Measurements from ENCODE around the gene OGFOD3.
"Not testable (repeated sequence)": the region's sequence is repeated elsewhere in the genome, so short reads cannot be mapped to it uniquely, and the experiment has no call there.

The OGFOD3 gene

DNA sequence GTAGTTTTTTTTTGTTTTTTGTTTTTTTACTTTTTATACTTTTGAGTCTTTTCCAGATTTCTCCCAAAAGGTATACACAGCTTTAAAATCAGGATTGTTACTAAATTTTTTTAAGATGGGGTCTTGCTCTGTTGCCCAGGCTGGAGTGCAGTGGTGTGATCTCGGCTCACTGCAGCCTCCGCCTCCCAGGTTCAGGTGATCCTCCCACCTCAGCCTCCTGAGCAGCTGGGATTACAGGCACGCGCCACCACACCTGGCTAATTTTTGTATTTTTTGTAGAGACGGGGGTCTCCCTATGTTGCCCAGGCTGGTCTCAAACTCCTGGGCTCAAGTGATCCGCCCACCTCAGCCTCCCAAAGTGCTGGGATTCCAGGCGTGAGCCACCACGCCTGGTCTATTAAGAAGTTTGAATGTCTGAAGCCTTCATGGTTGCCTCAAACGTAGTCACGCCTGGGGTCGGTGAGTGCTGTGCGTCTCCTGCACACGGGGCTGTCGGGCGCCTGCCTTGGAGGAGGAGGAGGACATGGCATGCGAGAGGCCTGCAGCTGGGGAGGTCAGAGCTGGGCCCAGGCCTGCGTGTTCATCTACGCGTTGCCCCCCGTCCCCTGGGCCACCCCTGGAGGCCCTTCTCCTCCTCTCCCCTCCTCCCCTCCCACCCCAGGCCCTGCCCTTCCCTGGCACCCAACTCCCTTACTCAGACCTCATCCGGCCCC lies 36.0 kb downstream of the OGFOD3 start:
- H3K27me3 ChIP-seq (ENCODE audit: control insufficient read depth, insufficient read depth, low read length); H3K4me3 ChIP-seq (ENCODE audit: low read length); H3K9ac ChIP-seq (ENCODE audit: low read length); H3K27ac ChIP-seq (ENCODE audit: low read length); H3K36me3 ChIP-seq (ENCODE audit: control insufficient read depth, low read depth, low read length); H3K4me1 ChIP-seq (ENCODE audit: control insufficient read depth, low read depth, low read length); H3K9me3 ChIP-seq (ENCODE audit: control insufficient read depth, low read depth, low read length): not testable (repeated sequence)

DNA sequence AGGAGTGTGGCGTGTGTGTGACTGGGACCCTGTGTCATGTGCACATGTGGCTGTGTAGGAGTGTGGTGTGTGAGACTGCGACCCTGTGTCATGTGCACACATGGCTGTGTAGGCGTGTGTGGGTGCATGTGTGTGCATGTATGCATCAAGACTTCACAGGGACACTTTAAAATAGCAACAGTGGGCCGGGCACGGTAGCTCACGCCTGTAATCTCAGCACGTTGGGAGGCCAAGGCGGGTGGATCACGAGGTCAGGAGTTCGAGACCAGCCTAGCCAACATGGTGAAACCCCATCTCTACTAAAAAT lies 36.7 kb downstream of the OGFOD3 start:
- H3K9ac ChIP-seq (ENCODE audit: low read length); H3K4me1 ChIP-seq (ENCODE audit: control insufficient read depth, low read depth, low read length); H3K27ac ChIP-seq (ENCODE audit: low read length); H3K9me3 ChIP-seq (ENCODE audit: control insufficient read depth, low read depth, low read length); H3K4me3 ChIP-seq (ENCODE audit: low read length); H3K27me3 ChIP-seq (ENCODE audit: control insufficient read depth, insufficient read depth, low read length); H3K36me3 ChIP-seq (ENCODE audit: control insufficient read depth, low read depth, low read length): not testable (repeated sequence)

- no peak overlapping the region for H3K9ac ChIP-seq (ENCODE audit: low read length)
- H3K36me3 ChIP-seq (ENCODE audit: control insufficient read depth, low read depth, low read length), result no peaks in the 10 kb centered on the region
- H3K27ac ChIP-seq (ENCODE audit: low read length), result no peak overlapping the region
- H3K9me3 ChIP-seq (ENCODE audit: control insufficient read depth, low read depth, low read length), result no peaks in the 10 kb centered on the region
- H3K4me3 ChIP-seq (ENCODE audit: low read length), result no peak overlapping the region
- peaks cover 5% of the 10 kb centered on the region for H3K27me3 ChIP-seq (ENCODE audit: control insufficient read depth, insufficient read depth, low read length)
- H3K4me1 ChIP-seq (ENCODE audit: control insufficient read depth, low read depth, low read length), result peaks cover 3% of the 10 kb centered on the region
Measured at GRCh38 chr17:82380860-82381702, 37.3 kb downstream of the OGFOD3 start.

- H3K27me3 ChIP-seq (ENCODE audit: control insufficient read depth, insufficient read depth, low read length), result peaks cover 5% of the 10 kb centered on the region
- H3K9me3 ChIP-seq (ENCODE audit: control insufficient read depth, low read depth, low read length), result no peaks in the 10 kb centered on the region
- no peaks in the 10 kb centered on the region for H3K36me3 ChIP-seq (ENCODE audit: control insufficient read depth, low read depth, low read length)
- H3K9ac ChIP-seq (ENCODE audit: low read length), result no peak overlapping the region
- H3K4me3 ChIP-seq (ENCODE audit: low read length), result no peak overlapping the region
- no peaks in the 10 kb centered on the region for H3K4me1 ChIP-seq (ENCODE audit: control insufficient read depth, low read depth, low read length)
- H3K27ac ChIP-seq (ENCODE audit: low read length), result no peak overlapping the region
Measured at GRCh38 chr17:82378741-82379021, 39.7 kb downstream of the OGFOD3 start.

DNA sequence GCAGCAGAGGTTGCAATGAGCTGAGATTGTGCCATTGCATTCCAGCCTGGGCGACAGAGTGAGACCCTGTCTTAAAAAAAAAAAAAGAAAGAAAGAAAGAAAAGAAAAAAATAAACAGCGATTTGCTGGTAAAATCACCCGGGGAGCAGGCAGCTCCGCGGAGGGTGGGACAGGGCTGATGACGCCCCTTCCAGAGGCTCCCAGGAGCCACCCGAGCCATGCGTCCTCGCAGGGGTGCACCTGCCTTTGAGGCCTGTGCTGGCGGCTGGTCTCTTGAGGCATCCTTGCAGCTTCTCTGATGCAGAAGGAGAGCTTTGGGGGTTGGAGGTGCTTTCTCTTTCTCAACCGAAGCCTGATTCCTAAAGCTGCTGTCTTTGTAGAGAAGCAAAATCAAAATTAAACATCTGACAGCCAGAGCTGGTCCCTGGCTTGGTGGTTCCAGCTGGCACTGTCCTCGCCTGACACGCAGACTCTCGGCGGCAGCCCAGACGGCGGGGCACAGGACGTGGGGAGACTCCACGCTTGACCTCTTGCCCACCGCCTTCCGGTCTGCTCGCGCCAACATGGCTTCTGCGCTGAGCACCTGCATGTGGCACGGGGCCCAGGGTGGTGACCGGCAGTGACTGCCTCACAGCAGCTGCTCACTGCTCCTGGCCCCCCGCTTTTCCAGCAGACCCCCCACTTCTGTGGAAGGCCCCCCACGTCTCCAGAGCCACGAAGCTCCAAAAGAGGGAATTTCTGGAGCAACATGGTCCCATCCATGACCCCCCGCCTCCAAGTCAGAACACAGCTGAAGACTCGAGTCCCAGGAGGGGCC lies 40.3 kb downstream of the OGFOD3 start:
- Histone ChIP-seq H3K36me3 (ENCODE audit: control insufficient read depth, low read depth, low read length) (no peaks in the 10 kb centered on the region), H3K9me3 (ENCODE audit: control insufficient read depth, low read depth, low read length) (no peaks in the 10 kb centered on the region), H3K27me3 (ENCODE audit: control insufficient read depth, insufficient read depth, low read length) (peaks cover 10% of the 10 kb centered on the region), H3K4me3 (ENCODE audit: low read length) (no peak overlapping the region), H3K4me1 (ENCODE audit: control insufficient read depth, low read depth, low read length) (no peaks in the 10 kb centered on the region), H3K9ac (ENCODE audit: low read length) (no peak overlapping the region), H3K27ac (ENCODE audit: low read length) (no peak overlapping the region)

DNA sequence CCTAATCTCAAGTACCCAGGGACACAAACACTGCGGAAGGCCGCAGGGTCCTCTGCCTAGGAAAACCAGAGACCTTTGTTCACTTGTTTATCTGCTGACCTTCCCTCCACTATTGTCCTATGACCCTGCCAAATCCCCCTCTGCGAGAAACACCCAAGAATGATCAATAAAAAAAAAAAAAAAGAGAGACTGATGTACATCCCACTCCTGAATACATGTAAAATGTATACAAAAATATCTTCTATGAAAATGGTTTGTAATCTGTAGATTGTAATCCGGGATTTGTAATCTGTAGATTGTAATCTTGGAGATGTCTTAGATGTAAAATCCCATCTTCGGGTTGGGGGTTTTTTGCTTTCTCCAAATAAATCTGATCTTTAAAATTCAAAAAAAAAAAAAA lies 41.1 kb downstream of the OGFOD3 start:
- H3K9ac ChIP-seq (ENCODE audit: low read length); H3K4me1 ChIP-seq (ENCODE audit: control insufficient read depth, low read depth, low read length); H3K36me3 ChIP-seq (ENCODE audit: control insufficient read depth, low read depth, low read length); H3K27ac ChIP-seq (ENCODE audit: low read length); H3K9me3 ChIP-seq (ENCODE audit: control insufficient read depth, low read depth, low read length); H3K4me3 ChIP-seq (ENCODE audit: low read length): not testable (repeated sequence)
- peaks cover 19% of the 10 kb centered on the region for H3K27me3 ChIP-seq (ENCODE audit: control insufficient read depth, insufficient read depth, low read length)

DNA sequence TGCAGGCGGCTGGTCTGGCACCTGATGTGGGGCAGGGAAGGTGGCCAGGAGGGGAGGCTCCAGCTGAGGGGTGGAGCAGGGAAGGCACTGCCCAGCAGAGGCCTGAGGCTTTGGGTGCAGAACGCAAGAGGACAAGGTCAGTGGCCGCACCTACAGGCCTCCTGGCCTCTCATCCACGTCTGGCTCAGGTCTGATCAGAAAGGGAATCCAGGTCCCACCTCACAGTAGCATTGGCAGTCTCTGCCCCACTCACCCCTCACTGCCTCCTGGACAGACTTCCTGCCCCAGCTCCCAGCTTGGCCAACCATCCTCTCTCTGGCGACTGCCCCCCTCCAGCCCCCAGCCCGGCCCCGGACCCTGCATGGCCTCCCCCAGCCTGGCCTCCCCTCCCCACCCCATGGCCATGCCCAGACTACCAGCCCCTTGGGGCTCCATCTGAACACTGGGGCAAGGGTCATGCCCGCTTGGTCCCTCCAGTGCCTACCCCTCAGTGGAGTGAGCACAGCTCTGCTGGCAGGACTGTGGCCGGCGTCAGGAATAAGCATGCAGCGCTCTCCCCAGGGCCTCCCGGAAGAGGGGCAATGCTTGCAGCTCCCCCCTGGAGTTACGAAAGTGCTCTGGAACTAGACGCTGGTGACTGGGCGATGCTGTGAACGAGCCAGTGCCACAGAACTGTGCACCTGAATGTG lies 42.2 kb downstream of the OGFOD3 start:
- no peak overlapping the region for H3K27ac ChIP-seq (ENCODE audit: low read length)
- no peaks in the 10 kb centered on the region for H3K4me1 ChIP-seq (ENCODE audit: control insufficient read depth, low read depth, low read length)
- no peak overlapping the region for H3K4me3 ChIP-seq (ENCODE audit: low read length)
- H3K9me3 ChIP-seq (ENCODE audit: control insufficient read depth, low read depth, low read length), result no peaks in the 10 kb centered on the region
- H3K9ac ChIP-seq (ENCODE audit: low read length), result no peak overlapping the region
- H3K36me3 ChIP-seq (ENCODE audit: control insufficient read depth, low read depth, low read length), result no peaks in the 10 kb centered on the region
- peaks cover 26% of the 10 kb centered on the region for H3K27me3 ChIP-seq (ENCODE audit: control insufficient read depth, insufficient read depth, low read length)

- Histone ChIP-seq H3K27me3 (ENCODE audit: control insufficient read depth, insufficient read depth, low read length) (peaks cover 32% of the 10 kb centered on the region), H3K27ac (ENCODE audit: low read length) (no peak overlapping the region)
Measured at GRCh38 chr17:82375359-82376041, 42.9 kb downstream of the OGFOD3 start.

GRCh38 chr17:82374626-82375331 lies 43.6 kb downstream of the OGFOD3 start:
- Histone ChIP-seq H3K27me3 (ENCODE audit: control insufficient read depth, insufficient read depth, low read length) (peaks cover 39% of the 10 kb centered on the region), H3K27ac (ENCODE audit: low read length) (no peak overlapping the region), H3K4me1 (ENCODE audit: control insufficient read depth, low read depth, low read length) (no peaks in the 10 kb centered on the region), H3K9me3 (ENCODE audit: control insufficient read depth, low read depth, low read length) (no peaks in the 10 kb centered on the region), H3K9ac (ENCODE audit: low read length) (no peak overlapping the region), H3K36me3 (ENCODE audit: control insufficient read depth, low read depth, low read length) (no peaks in the 10 kb centered on the region), H3K4me3 (ENCODE audit: low read length) (no peak overlapping the region)

More at GRCh38 chr17:82375359-82376041, 42.9 kb downstream of the OGFOD3 start:
- Histone ChIP-seq H3K4me3 (ENCODE audit: low read length) (no peak overlapping the region), H3K4me1 (ENCODE audit: control insufficient read depth, low read depth, low read length) (no peaks in the 10 kb centered on the region), H3K9ac (ENCODE audit: low read length) (no peak overlapping the region), H3K9me3 (ENCODE audit: control insufficient read depth, low read depth, low read length) (no peaks in the 10 kb centered on the region), H3K36me3 (ENCODE audit: control insufficient read depth, low read depth, low read length) (no peaks in the 10 kb centered on the region)

DNA sequence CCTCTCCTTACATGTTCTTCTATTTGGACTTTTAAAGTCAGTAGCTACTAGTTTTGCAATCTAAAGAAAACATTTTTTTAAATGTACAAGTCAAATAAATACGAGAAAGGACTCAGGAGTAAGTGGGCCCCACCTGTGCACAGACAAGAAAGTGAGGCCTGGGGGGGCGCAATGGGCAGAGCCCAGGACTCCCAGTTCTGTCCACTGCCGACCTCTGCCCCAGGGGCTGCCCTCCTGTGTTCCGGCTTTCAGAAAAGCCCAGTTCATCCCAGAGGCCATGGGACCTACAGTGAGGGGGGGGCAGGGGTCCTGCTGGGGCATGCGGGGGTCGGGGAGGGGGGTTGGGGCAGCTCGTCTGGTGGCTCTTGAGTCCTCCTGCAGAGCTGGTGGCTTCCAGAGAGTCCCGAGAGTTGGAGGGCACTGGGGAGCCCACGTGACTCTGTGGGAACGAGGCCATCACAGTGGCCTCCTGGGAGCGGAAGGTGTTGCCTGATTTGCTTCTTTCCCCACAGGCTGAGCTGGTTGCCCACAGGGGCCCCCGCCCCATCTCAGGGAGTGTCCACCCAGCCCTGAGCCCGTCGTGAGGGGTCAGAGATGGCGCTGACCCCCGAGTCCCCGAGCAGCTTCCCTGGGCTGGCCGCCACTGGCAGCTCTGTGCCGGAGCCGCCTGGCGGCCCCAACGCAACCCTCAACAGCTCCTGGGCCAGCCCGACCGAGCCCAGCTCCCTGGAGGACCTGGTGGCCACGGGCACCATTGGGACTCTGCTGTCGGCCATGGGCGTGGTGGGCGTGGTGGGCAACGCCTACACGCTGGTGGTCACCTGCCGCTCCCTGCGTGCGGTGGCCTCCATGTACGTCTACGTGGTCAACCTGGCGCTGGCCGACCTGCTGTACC lies 44.4 kb downstream of the OGFOD3 start:
- H3K9ac ChIP-seq (ENCODE audit: low read length), result no peak overlapping the region
- H3K4me1 ChIP-seq (ENCODE audit: control insufficient read depth, low read depth, low read length), result no peaks in the 10 kb centered on the region
- no peak overlapping the region for H3K27ac ChIP-seq (ENCODE audit: low read length)
- H3K9me3 ChIP-seq (ENCODE audit: control insufficient read depth, low read depth, low read length), result no peaks in the 10 kb centered on the region
- H3K4me3 ChIP-seq (ENCODE audit: low read length), result no peak overlapping the region
- peaks cover 45% of the 10 kb centered on the region for H3K27me3 ChIP-seq (ENCODE audit: control insufficient read depth, insufficient read depth, low read length)
- no peaks in the 10 kb centered on the region for H3K36me3 ChIP-seq (ENCODE audit: control insufficient read depth, low read depth, low read length)
